ENCODE results near the gene SCPEP1.
A peak's percentile ranks its signal among the peaks of the same experiment; 100 is the strongest.

SCPEP1 gene

GRCh38 chr17:57027852-57028251 is 49.9 kb downstream of the SCPEP1 start:
- no peaks in the 10 kb centered on the region for H3K36me3 ChIP-seq (ENCODE audit: insufficient read depth, low read length)
- H3K4me3 ChIP-seq (ENCODE audit: low read length) = no peak overlapping the region
- H3K27me3 ChIP-seq (ENCODE audit: control insufficient read depth, insufficient read depth, low read length) = peaks cover 4% of the 10 kb centered on the region
- no peak overlapping the region for H3K4me2 ChIP-seq (ENCODE audit: low read length)
- no peak overlapping the region for H3K9ac ChIP-seq (ENCODE audit: low read depth, low read length)
- no peaks in the 10 kb centered on the region for H3K4me1 ChIP-seq (ENCODE audit: control insufficient read depth, insufficient read depth, low read length)
- H3K9me3 ChIP-seq (replicated peaks; ENCODE audit: low read length) = no peaks in the 10 kb centered on the region

DNA sequence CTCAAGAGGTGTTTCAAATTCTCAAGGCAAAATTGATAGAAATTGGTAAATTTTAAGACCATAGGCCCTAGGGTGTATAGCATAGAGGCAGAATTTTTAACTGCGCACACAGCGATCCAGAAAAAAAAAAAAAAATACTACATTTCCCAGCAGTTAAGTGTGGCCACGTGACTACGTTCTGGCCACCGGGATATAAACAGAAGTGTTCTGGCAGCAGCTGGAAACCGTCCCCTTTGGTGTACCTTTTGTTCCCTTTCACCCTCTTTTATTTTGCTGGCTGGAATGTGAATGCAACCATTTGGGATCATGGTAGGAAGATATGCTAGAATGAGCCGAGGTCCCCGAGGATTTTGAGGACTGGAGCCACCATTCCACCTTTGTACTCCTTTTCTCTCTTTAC is 54.4 kb downstream of the SCPEP1 start:
- Histone ChIP-seq H3K9ac (ENCODE audit: low read depth, low read length) (no peak overlapping the region), H3K27me3 (ENCODE audit: control insufficient read depth, insufficient read depth, low read length) (peaks cover 30% of the 10 kb centered on the region), H3K36me3 (ENCODE audit: insufficient read depth, low read length) (no peaks in the 10 kb centered on the region), H3K4me1 (ENCODE audit: control insufficient read depth, insufficient read depth, low read length) (no peaks in the 10 kb centered on the region), H3K4me2 (ENCODE audit: low read length) (no peak overlapping the region), H3K4me3 (ENCODE audit: low read length) (no peak overlapping the region), H3K9me3 (replicated peaks; ENCODE audit: low read length) (no peaks in the 10 kb centered on the region)

- peaks cover 39% of the 10 kb centered on the region for H3K27me3 ChIP-seq (ENCODE audit: control insufficient read depth, insufficient read depth, low read length)
- no peaks in the 10 kb centered on the region for H3K36me3 ChIP-seq (ENCODE audit: insufficient read depth, low read length)
- no peaks in the 10 kb centered on the region for H3K9me3 ChIP-seq (replicated peaks; ENCODE audit: low read length)
- no peak overlapping the region for H3K4me3 ChIP-seq (ENCODE audit: low read length)
- H3K4me1 ChIP-seq (ENCODE audit: control insufficient read depth, insufficient read depth, low read length) = no peaks in the 10 kb centered on the region
- H3K9ac ChIP-seq (ENCODE audit: low read depth, low read length) = no peak overlapping the region
- no peak overlapping the region for H3K4me2 ChIP-seq (ENCODE audit: low read length)
Observed at GRCh38 chr17:57033296-57033695, 55.4 kb downstream of the SCPEP1 start.

DNA sequence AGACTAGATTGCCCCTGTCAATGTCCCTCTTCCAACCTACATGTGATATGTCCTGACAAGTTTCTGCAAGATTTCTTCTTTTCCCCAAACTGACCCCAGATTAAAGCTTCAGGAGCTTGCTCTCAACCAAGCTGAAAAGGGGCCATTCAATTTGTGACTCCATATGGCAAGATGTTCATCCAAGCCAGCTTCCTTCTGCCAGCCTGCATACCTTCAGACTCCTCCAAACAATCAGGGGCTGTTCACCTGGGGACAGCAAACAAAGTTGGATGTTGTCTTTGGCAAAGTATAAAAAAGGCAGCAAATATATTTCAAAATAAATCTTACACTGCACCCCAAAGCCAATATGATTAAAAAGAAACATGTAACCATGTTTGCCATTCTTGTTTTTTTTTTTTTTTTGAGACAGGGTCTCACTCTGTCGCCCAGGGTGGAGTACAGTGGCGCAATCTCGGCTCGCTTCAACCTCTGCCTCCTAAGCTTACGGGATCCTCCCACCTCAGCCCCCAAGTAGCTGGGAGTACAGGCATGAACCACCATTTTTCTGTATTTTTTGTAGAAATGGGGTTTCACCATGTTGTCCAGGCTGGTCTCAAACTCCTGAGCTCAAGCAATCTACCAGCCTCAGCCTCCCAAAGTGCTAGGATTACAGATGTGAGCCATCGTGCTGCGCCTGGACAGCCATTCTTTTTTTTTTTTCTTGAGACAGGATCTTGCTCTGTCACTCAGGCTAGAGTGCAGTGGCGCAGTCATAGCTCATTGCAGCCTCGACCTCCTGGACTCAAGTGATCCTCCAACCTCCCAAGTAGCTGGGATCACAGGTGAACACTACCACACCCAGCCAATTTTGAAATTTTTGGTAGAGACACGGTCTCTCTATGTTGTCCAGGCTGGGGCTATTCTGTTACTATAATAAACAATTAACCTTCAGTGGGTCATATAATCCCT is 57.1 kb downstream of the SCPEP1 start:
- Histone ChIP-seq H3K4me1 (ENCODE audit: control insufficient read depth, insufficient read depth, low read length) (no peaks in the 10 kb centered on the region), H3K4me3 (ENCODE audit: low read length) (no peak overlapping the region), H3K9ac (ENCODE audit: low read depth, low read length) (no peak overlapping the region), H3K4me2 (ENCODE audit: low read length) (no peak overlapping the region), H3K9me3 (replicated peaks; ENCODE audit: low read length) (no peaks in the 10 kb centered on the region), H3K36me3 (ENCODE audit: insufficient read depth, low read length) (no peaks in the 10 kb centered on the region), H3K27me3 (ENCODE audit: control insufficient read depth, insufficient read depth, low read length) (peaks cover 57% of the 10 kb centered on the region)

DNA sequence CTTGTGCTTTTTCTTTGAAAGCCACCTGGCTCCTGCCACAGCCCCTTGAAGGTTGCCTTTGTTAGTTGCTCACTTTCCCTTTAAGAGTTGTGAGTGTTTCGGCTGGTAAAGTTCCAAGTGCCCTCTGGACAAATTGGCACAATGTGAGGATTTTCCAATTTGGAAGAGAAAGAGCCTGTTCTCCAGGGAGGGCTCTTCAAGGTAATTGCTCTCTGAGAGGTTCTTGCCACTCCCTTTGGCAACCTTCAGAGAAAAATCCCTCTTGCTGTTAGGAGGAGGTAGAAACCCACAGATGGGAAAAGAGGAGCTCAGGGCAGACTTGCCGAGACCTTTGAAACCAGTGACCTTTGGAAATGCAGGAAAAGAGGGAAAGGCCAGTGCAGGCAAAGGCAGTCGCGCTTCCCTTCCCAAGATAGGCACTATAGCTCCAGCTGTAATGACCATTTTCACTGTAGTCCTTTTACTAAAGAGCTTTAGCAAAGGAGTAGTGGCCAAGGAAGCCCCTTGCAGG is 58.1 kb downstream of the SCPEP1 start:
- Histone ChIP-seq H3K9me3 (replicated peaks; ENCODE audit: low read length) (no peaks in the 10 kb centered on the region), H3K36me3 (ENCODE audit: insufficient read depth, low read length) (no peaks in the 10 kb centered on the region), H3K9ac (ENCODE audit: low read depth, low read length) (no peak overlapping the region), H3K27me3 (ENCODE audit: control insufficient read depth, insufficient read depth, low read length) (peaks cover 66% of the 10 kb centered on the region), H3K4me1 (ENCODE audit: control insufficient read depth, insufficient read depth, low read length) (no peaks in the 10 kb centered on the region), H3K4me2 (ENCODE audit: low read length) (no peak overlapping the region), H3K4me3 (ENCODE audit: low read length) (no peak overlapping the region)

DNA sequence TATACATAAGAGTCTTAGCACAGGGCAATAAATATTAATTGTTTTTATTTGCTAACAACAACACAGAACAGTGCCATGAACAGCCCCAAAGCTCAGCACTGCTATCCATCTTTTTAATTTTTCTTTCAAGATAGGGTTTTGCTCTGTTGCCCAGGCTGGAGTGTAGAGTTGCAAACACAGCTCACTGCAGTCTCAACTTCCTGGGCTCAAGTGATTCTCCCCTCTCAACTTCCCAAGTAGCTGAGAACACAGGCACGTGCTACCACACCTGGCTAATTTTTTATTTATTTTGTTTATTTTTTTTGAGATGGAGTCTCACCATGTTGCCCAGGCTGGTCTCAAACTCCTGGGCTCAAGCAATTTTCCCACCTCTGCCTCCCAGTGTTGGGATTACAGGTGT is 59.5 kb downstream of the SCPEP1 start:
- Histone ChIP-seq H3K4me3 (ENCODE audit: low read length) (no peak overlapping the region), H3K9me3 (replicated peaks; ENCODE audit: low read length) (no peaks in the 10 kb centered on the region), H3K4me1 (ENCODE audit: control insufficient read depth, insufficient read depth, low read length) (no peaks in the 10 kb centered on the region), H3K9ac (ENCODE audit: low read depth, low read length) (no peak overlapping the region), H3K36me3 (ENCODE audit: insufficient read depth, low read length) (no peaks in the 10 kb centered on the region), H3K4me2 (ENCODE audit: low read length) (no peak overlapping the region), H3K27me3 (ENCODE audit: control insufficient read depth, insufficient read depth, low read length) (peaks cover 77% of the 10 kb centered on the region)

DNA sequence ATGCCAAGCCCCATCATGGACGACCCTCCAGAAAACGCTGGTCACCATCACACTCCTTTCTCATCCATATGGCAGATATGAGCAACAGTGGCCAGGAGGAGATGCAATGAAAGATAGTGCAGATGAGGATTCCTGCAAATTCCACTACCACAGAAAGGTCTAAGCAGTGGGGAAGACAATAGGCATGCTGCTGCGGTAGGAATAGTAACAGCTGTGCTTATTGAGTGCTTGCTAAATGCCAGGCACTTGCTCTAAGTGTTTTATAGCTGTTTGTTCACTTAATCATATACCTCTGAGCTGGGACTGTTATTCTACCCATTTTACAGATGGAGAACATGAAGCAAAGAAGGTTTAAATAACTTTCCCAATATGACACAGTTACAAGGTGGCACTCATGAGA is 60.6 kb downstream of the SCPEP1 start:
- Histone ChIP-seq H3K27me3 (ENCODE audit: control insufficient read depth, insufficient read depth, low read length) (peaks cover 83% of the 10 kb centered on the region), H3K4me3 (ENCODE audit: low read length) (no peak overlapping the region), H3K9ac (ENCODE audit: low read depth, low read length) (no peak overlapping the region), H3K9me3 (replicated peaks; ENCODE audit: low read length) (no peaks in the 10 kb centered on the region), H3K36me3 (ENCODE audit: insufficient read depth, low read length) (no peaks in the 10 kb centered on the region), H3K4me2 (ENCODE audit: low read length) (no peak overlapping the region), H3K4me1 (ENCODE audit: control insufficient read depth, insufficient read depth, low read length) (no peaks in the 10 kb centered on the region)

GRCh38 chr17:57040571-57040970 is 62.6 kb downstream of the SCPEP1 start:
- Histone ChIP-seq H3K4me3 (ENCODE audit: low read length) (no peak overlapping the region), H3K36me3 (ENCODE audit: insufficient read depth, low read length) (no peaks in the 10 kb centered on the region), H3K9me3 (replicated peaks; ENCODE audit: low read length) (no peaks in the 10 kb centered on the region), H3K27me3 (ENCODE audit: control insufficient read depth, insufficient read depth, low read length) (peaks cover 90% of the 10 kb centered on the region), H3K4me2 (ENCODE audit: low read length) (no peak overlapping the region), H3K9ac (ENCODE audit: low read depth, low read length) (no peak overlapping the region), H3K4me1 (ENCODE audit: control insufficient read depth, insufficient read depth, low read length) (peaks cover 3% of the 10 kb centered on the region)

DNA sequence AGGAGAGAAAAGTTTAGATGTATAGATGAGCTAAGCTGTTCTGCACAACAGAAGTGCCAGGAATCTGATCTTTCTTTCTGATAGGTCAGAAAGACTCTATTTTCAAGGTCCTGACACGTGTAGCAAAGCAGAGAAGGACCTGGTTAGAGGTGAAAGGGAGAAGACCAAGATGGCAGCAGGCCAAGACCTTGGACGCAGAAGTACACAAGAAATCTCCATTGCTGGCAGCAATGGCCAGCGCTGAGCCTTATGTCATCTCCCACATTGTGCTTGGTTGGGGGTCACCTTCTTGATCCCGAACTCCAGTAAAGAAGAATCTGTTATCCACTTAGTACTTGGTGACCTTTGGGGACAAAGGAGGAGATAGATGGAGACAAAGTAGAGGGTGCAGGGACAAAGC is 65.3 kb downstream of the SCPEP1 start:
- Histone ChIP-seq H3K4me2 (ENCODE audit: low read length) (no peak overlapping the region), H3K4me3 (ENCODE audit: low read length) (no peak overlapping the region), H3K4me1 (ENCODE audit: control insufficient read depth, insufficient read depth, low read length) (peaks cover 13% of the 10 kb centered on the region), H3K27me3 (ENCODE audit: control insufficient read depth, insufficient read depth, low read length) (peaks cover 86% of the 10 kb centered on the region), H3K9ac (ENCODE audit: low read depth, low read length) (no peak overlapping the region), H3K9me3 (replicated peaks; ENCODE audit: low read length) (no peaks in the 10 kb centered on the region), H3K36me3 (ENCODE audit: insufficient read depth, low read length) (no peaks in the 10 kb centered on the region)

- peak overlapping the region; percentile 76 for H3K4me2 ChIP-seq (ENCODE audit: low read length)
- no peak overlapping the region for H3K9ac ChIP-seq (ENCODE audit: low read depth, low read length)
- no peaks in the 10 kb centered on the region for H3K9me3 ChIP-seq (replicated peaks; ENCODE audit: low read length)
- H3K36me3 ChIP-seq (ENCODE audit: insufficient read depth, low read length) = no peaks in the 10 kb centered on the region
- H3K4me3 ChIP-seq (ENCODE audit: low read length) = peak overlapping the region; percentile 59
- H3K4me1 ChIP-seq (ENCODE audit: control insufficient read depth, insufficient read depth, low read length) = peaks cover 13% of the 10 kb centered on the region
- H3K27me3 ChIP-seq (ENCODE audit: control insufficient read depth, insufficient read depth, low read length) = peaks cover 81% of the 10 kb centered on the region
Observed at GRCh38 chr17:57044976-57045867, 67.3 kb downstream of the SCPEP1 start.

DNA sequence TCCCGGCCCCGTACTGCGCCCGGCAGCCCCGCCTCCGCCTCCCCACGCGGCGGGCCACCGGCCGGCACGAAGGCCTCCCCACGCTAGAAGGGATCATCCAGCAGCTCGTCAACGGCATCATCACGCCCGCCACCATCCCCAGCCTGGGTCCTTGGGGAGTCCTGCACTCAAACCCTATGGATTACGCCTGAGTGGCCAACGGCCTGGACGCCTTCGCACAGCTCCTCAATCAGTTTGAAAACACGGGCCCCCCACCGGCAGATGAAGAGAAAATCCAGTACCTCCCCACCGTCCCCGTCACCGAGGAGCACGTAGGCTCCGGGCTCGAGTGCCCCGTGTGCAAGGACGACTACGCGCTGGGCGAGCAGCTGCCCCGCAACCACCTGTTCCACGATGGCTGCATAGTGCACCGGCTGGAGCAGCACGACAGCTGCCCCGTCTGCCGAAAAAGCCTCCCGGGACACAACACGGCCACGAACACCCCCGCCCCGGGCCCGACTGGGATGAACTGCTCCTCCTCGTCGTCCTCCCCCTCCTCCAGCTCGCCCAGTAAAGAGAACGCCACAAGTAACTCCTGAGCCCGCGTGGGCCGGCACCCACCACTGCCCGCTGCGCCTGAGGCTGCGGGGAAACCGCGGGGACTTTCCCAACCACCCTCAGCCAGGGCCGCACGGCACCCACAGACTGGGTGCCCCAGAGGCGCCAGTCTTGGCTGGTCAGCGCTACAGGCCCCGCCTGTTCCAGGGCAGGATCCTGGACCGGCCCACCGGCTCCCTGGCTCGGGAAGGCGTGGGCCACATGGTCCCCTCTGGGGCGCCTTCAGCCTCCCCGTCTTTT is 68.2 kb downstream of the SCPEP1 start:
- H3K4me3 ChIP-seq (ENCODE audit: low read length) = peak overlapping the region; percentile 59

More for the DNA sequence above, 68.2 kb downstream of the SCPEP1 start:
- Histone ChIP-seq H3K36me3 (ENCODE audit: insufficient read depth, low read length) (no peaks in the 10 kb centered on the region), H3K4me1 (ENCODE audit: control insufficient read depth, insufficient read depth, low read length) (peaks cover 13% of the 10 kb centered on the region), H3K9me3 (replicated peaks; ENCODE audit: low read length) (no peaks in the 10 kb centered on the region), H3K4me2 (ENCODE audit: low read length) (peak overlapping the region; percentile 76), H3K9ac (ENCODE audit: low read depth, low read length) (no peak overlapping the region), H3K27me3 (ENCODE audit: control insufficient read depth, insufficient read depth, low read length) (peaks cover 72% of the 10 kb centered on the region)
